WTC11 (cell line): Measurements from ENCODE around the gene SMG7. TPM values are rescaled to one million over a fixed set of nuclear protein-coding genes. Genes with fewer than 3 reads are reported as not detected.

Experiments used
- ATAC-seq: fragments of 200-7000 bp; cut with Tn5 transposase; 2 replicates; pipeline ENCODE4 v1.10.0; 2021; ENCODE audit warnings: mild to moderate bottlenecking, moderate library complexity
- CTCF ChIA-PET: fragments of 300-600 bp; sonication (Branson Sonifier 250); formaldehyde crosslinking; loops from one replicate; lab custom pipeline; 2021; ENCODE audit warnings: antibody characterized with exemption; lab: Charles Lee
- POLR2A ChIA-PET: fragments of 350-600 bp; sonication (Branson Sonifier 250); formaldehyde crosslinking; loops from one replicate; lab custom pipeline; 2021; ENCODE audit warnings: antibody characterized with exemption; lab: Charles Lee
- DNase-seq: peaks from one replicate; pipeline ENCODE4 v3.0.0; 2021; ENCODE audit warnings: low spot score
- H3K27ac Mint-ChIP-seq: 2 replicates; pipeline ENCODE4 v1.8.0; 2021; ENCODE audit warnings: mixed read lengths
- H3K27me3 Mint-ChIP-seq: 2 replicates; pipeline ENCODE4 v1.8.0; 2021; ENCODE audit warnings: low read depth, mild to moderate bottlenecking, moderate library complexity, mixed read lengths
- H3K36me3 Mint-ChIP-seq: 2 replicates; pipeline ENCODE4 v1.8.0; 2021; ENCODE audit warnings: mixed read lengths
- H3K4me1 Mint-ChIP-seq: 2 replicates; pipeline ENCODE4 v1.8.0; 2022; ENCODE audit warnings: mixed read lengths
- H3K4me3 Mint-ChIP-seq: 2 replicates; pipeline ENCODE4 v1.8.0; 2021; ENCODE audit warnings: mild to moderate bottlenecking, moderate library complexity, mixed read lengths
- H3K9me3 Mint-ChIP-seq: 2 replicates; pipeline ENCODE4 v1.8.0; 2021; ENCODE audit warnings: mixed read lengths
- AFF4 ChIP-seq: sonication (generic); formaldehyde crosslinking; IDR thresholded peaks from 2 replicates; pipeline ENCODE4 v1.8.1; 2023; ENCODE audit warnings: mild to moderate bottlenecking, missing genetic modification reagents, borderline replicate concordance
- CREB1 ChIP-seq: sonication (generic); formaldehyde crosslinking; IDR thresholded peaks from 2 replicates; pipeline ENCODE4 v1.8.0; 2023; ENCODE audit warnings: mild to moderate bottlenecking, missing genetic modification reagents
- EMX1 ChIP-seq: fragments of 250-450 bp; sonication (Bioruptor Pico); IDR thresholded peaks from 2 replicates; pipeline ENCODE4 v1.8.0; 2021; ENCODE audit warnings: mild to moderate bottlenecking
- JAZF1 ChIP-seq: fragments of 250-450 bp; sonication (Bioruptor Pico); IDR thresholded peaks from 2 replicates; pipeline ENCODE4 v1.9.0; 2021; ENCODE audit warnings: moderate library complexity, mild to moderate bottlenecking, inconsistent platforms
- NFYB ChIP-seq: sonication (generic); formaldehyde crosslinking; conservative IDR thresholded peaks from 2 replicates; pipeline ENCODE4 v1.8.0; 2022; ENCODE audit warnings: low read depth, missing genetic modification reagents
- TCF7 ChIP-seq: sonication (generic); formaldehyde crosslinking; IDR thresholded peaks from 2 replicates; pipeline ENCODE4 v1.8.0; 2022; ENCODE audit warnings: mild to moderate bottlenecking, low read depth, missing genetic modification reagents, moderate library complexity
- TP53 ChIP-seq: sonication (generic); formaldehyde crosslinking; IDR thresholded peaks from 2 replicates; pipeline ENCODE4 v1.8.1; 2023; ENCODE audit warnings: mild to moderate bottlenecking, missing genetic modification reagents
- ZBTB21 ChIP-seq: sonication (generic); formaldehyde crosslinking; IDR thresholded peaks from 2 replicates; pipeline ENCODE4 v1.8.1; 2023; ENCODE audit warnings: mild to moderate bottlenecking, missing genetic modification reagents, borderline replicate concordance
- ZNF263 ChIP-seq: sonication (generic); formaldehyde crosslinking; IDR thresholded peaks from 2 replicates; pipeline ENCODE4 v1.8.1; 2022; ENCODE audit warnings: low read depth, mild to moderate bottlenecking, moderate library complexity, missing genetic modification reagents
- ZNF281 ChIP-seq: sonication (generic); formaldehyde crosslinking; IDR thresholded peaks from 2 replicates; pipeline ENCODE4 v1.8.0; 2023; ENCODE audit warnings: mild to moderate bottlenecking, missing genetic modification reagents
- ZNF396 ChIP-seq: fragments of 250-450 bp; sonication (Bioruptor Pico); IDR thresholded peaks from 2 replicates; pipeline ENCODE4 v1.8.0; 2021; ENCODE audit warnings: mild to moderate bottlenecking, moderate library complexity, borderline replicate concordance
- ZNF416 ChIP-seq: fragments of 250-450 bp; sonication (Bioruptor Pico); IDR thresholded peaks from 2 replicates; pipeline ENCODE4 v1.9.0; 2021; ENCODE audit warnings: mild to moderate bottlenecking, inconsistent platforms
- ZNF512 ChIP-seq: sonication (generic); formaldehyde crosslinking; IDR thresholded peaks from 2 replicates; pipeline ENCODE4 v1.8.1; 2022; ENCODE audit warnings: missing genetic modification reagents, borderline replicate concordance
- total RNA-seq: library from RNA; stranded (reverse); gene quantifications from 3 replicates; pipeline ENCODE4 v1.2.3, GENCODE V29; 2021
- TF ChIP-seq, protein P1 (sequence below): sonication (generic); formaldehyde crosslinking; IDR thresholded peaks from 2 replicates; pipeline ENCODE4 v1.8.1; 2023; ENCODE audit warnings: mild to moderate bottlenecking, missing genetic modification reagents
- TF ChIP-seq, protein P2 (sequence below): sonication (generic); formaldehyde crosslinking; IDR thresholded peaks from 2 replicates; pipeline ENCODE4 v1.8.1; 2023; ENCODE audit warnings: mild to moderate bottlenecking, missing genetic modification reagents, moderate library complexity
- TF ChIP-seq, protein P3 (sequence below): sonication (generic); formaldehyde crosslinking; IDR thresholded peaks from 2 replicates; pipeline ENCODE4 v1.8.0; 2022; ENCODE audit warnings: mild to moderate bottlenecking, missing genetic modification reagents

SMG7 gene
- total RNA-seq, 1 experiment from 2014 or later, result 57.8 TPM

GRCh38 chr1:183592733-183593132 is 120.4 kb downstream of the SMG7 start:
- peaks cover 34% of the 10 kb centered on the region for H3K4me1 Mint-ChIP-seq
- H3K9me3 Mint-ChIP-seq, result no peaks in the 10 kb centered on the region
- no peak for ATAC-seq
- no peak overlapping the region for H3K4me3 Mint-ChIP-seq
- TF ChIP-seq ZNF281, result no peak
- no peak overlapping the region for H3K27ac Mint-ChIP-seq
- POLR2A ChIA-PET, result no interaction called here
- H3K36me3 Mint-ChIP-seq, result no peaks in the 10 kb centered on the region
- DNase-seq, result no peak
- H3K27me3 Mint-ChIP-seq, result no peaks in the 10 kb centered on the region
- CTCF ChIA-PET, result no interaction called here

DNA sequence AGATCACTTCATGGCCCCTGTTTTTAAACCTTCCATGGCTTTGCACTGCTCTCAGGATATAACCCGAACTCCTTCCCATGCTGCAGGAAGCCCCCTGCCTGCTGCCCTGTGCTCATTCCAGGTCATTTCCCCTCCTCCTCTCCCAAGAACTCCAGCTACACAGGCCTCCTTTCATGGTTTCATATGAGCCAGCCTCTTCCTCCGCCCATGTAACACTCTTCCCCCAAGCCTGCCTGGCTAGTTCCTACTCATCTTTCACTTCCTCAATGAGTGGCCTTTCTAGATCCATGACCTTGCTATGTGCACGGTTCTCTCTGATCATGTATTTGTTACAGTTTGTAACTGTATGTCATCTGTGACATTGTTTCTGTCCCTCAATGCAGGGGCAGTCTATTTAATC is 121.1 kb downstream of the SMG7 start:
- no peak for DNase-seq
- Mint-ChIP-seq H3K27ac (no peak overlapping the region), H3K36me3 (no peaks in the 10 kb centered on the region), H3K9me3 (no peaks in the 10 kb centered on the region), H3K4me3 (no peak overlapping the region), H3K4me1 (peaks cover 31% of the 10 kb centered on the region), H3K27me3 (no peaks in the 10 kb centered on the region)
- POLR2A ChIA-PET, result no interaction called here
- peak; percentile 68 for ATAC-seq
- CTCF ChIA-PET, result no interaction called here
- no peak for TF ChIP-seq ZNF263 (CRISPR knock-in tag)
- no peak for TF ChIP-seq ZNF396

GRCh38 chr1:183595537-183595936 is 123.2 kb downstream of the SMG7 start:
- ATAC-seq, result no peak
- TF ChIP-seq CREB1 (no peak), TP53 (CRISPR knock-in tag) (no peak), AFF4 (CRISPR knock-in tag) (no peak), ZNF263 (CRISPR knock-in tag) (no peak), EMX1 (no peak)
- TF ChIP-seq, protein P1, sequence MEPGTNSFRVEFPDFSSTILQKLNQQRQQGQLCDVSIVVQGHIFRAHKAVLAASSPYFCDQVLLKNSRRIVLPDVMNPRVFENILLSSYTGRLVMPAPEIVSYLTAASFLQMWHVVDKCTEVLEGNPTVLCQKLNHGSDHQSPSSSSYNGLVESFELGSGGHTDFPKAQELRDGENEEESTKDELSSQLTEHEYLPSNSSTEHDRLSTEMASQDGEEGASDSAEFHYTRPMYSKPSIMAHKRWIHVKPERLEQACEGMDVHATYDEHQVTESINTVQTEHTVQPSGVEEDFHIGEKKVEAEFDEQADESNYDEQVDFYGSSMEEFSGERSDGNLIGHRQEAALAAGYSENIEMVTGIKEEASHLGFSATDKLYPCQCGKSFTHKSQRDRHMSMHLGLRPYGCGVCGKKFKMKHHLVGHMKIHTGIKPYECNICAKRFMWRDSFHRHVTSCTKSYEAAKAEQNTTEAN (CRISPR knock-in tag), result no peak
- TF ChIP-seq, protein P2, sequence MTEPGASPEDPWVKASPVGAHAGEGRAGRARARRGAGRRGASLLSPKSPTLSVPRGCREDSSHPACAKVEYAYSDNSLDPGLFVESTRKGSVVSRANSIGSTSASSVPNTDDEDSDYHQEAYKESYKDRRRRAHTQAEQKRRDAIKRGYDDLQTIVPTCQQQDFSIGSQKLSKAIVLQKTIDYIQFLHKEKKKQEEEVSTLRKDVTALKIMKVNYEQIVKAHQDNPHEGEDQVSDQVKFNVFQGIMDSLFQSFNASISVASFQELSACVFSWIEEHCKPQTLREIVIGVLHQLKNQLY (CRISPR knock-in tag), result no peak
- TF ChIP-seq, protein P3, sequence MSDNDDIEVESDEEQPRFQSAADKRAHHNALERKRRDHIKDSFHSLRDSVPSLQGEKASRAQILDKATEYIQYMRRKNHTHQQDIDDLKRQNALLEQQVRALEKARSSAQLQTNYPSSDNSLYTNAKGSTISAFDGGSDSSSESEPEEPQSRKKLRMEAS (CRISPR knock-in tag), result no peak
- TF ChIP-seq, all 79 proteins: peak for 0
- ChIA-PET POLR2A (no interaction called here), CTCF (no interaction called here)
- Mint-ChIP-seq H3K9me3 (no peaks in the 10 kb centered on the region), H3K4me1 (peaks cover 13% of the 10 kb centered on the region), H3K27me3 (no peaks in the 10 kb centered on the region), H3K27ac (no peak overlapping the region), H3K4me3 (no peak overlapping the region), H3K36me3 (no peaks in the 10 kb centered on the region)
- no peak for DNase-seq

- Mint-ChIP-seq H3K27ac (no peak overlapping the region), H3K4me1 (peaks cover 13% of the 10 kb centered on the region)
- ATAC-seq, result no peak
Observed at GRCh38 chr1:183596500-183596899, 124.2 kb downstream of the SMG7 start.

More at GRCh38 chr1:183596500-183596899, 124.2 kb downstream of the SMG7 start:
- DNase-seq, result no peak
- H3K4me3 Mint-ChIP-seq, result no peak overlapping the region
- H3K36me3 Mint-ChIP-seq, result no peaks in the 10 kb centered on the region
- no peaks in the 10 kb centered on the region for H3K9me3 Mint-ChIP-seq
- TF ChIP-seq JAZF1 (CRISPR knock-in tag) (no peak), ZBTB21 (CRISPR knock-in tag) (no peak), TCF7 (CRISPR knock-in tag) (no peak), ZNF416 (CRISPR knock-in tag) (no peak), ZNF512 (no peak), NFYB (CRISPR knock-in tag) (no peak), TP53 (CRISPR knock-in tag) (no peak), EMX1 (no peak)
- ChIA-PET POLR2A (no interaction called here), CTCF (no interaction called here)
- H3K27me3 Mint-ChIP-seq, result no peaks in the 10 kb centered on the region
